ENCODE measurements around the gene SMARCA1. TPM values are rescaled to one million over a fixed set of nuclear protein-coding genes. Genes with fewer than 3 reads are reported as not detected.

The SMARCA1 gene
- total and polyA plus RNA-seq, 10 of the 15 experiments (the other 5 are each of a cell fraction or from before 2014, with no cell fraction given), result 0.02 to 0.31 (median 0.08) TPM; not detected in 3

- DNase-seq (ENCODE audit: low read depth, low spot score) (no peak), ATAC-seq (peak; percentile 72), FAIRE-seq (no peak)
- Histone ChIP-seq H3K27me3 (replicated peaks in 1 of 2; ENCODE audit: control insufficient read depth in 2 of 2, insufficient read depth in 2 of 2, low read length in 1 of 2) (no peaks in the 10 kb centered on the region), H3K9ac (ENCODE audit: control insufficient read depth, insufficient read depth, low read length) (no peak overlapping the region), H3K4me3 (no peak overlapping the region), H3K36me3 (ENCODE audit: control insufficient read depth in 2 of 2, insufficient read depth in 2 of 2, low read length in 1 of 2) (no peaks in the 10 kb centered on the region), H2AFZ (ENCODE audit: control insufficient read depth, low read depth, low read length) (no peak overlapping the region), H3K27ac (ENCODE audit: control insufficient read depth, insufficient read depth) (no peak overlapping the region), H3K9me3 (replicated peaks; ENCODE audit: control insufficient read depth, insufficient read depth, low read length) (no peaks in the 10 kb centered on the region), H3K4me1 (ENCODE audit: control insufficient read depth, insufficient read depth, low read length) (no peaks in the 10 kb centered on the region), H3K4me2 (ENCODE audit: control insufficient read depth, insufficient read depth) (no peak overlapping the region), H4K20me1 (ENCODE audit: control insufficient read depth, insufficient read depth) (no peaks in the 10 kb centered on the region), H3K79me2 (ENCODE audit: control insufficient read depth, insufficient read depth, low read length) (no peaks in the 10 kb centered on the region)
- no TSS peak for BruUV-seq (replicated peaks)
- peak in 2 of 3 experiments; percentile 11 to 24; a peak in 2 of 6 replicates for TF ChIP-seq CTCF (IDR thresholded peaks at IDR 0.05 in 2 of 3, conservative IDR thresholded peaks at IDR 0.05 in 1 of 3; ENCODE audit: control insufficient read depth in 2 of 3, extremely low read depth in 1 of 3, insufficient read depth in 1 of 3, low read depth in 3 of 3, low read length in 3 of 3)
- no peak for TF ChIP-seq GABPA (IDR thresholded peaks at IDR 0.05; ENCODE audit: low read depth)
- WGBS (ENCODE audit: insufficient coverage, insufficient replicate concordance, low lambda C conversion rate, missing lambda C conversion rate), result 0% methylated on average over 1 of the region's 1 CpG
- CTCF ChIA-PET, result no interaction called here
- POLR2A ChIA-PET, result no interaction called here
- RAD21 ChIA-PET (ENCODE audit: unreplicated experiment), result no interaction called here
- in situ Hi-C loops (cut with MboI) (no loop called here), intact Hi-C loops (cut with micrococcal nuclease; ENCODE audit: unreplicated experiment) (no loop called here)
- SMC1A ChIA-PET (ENCODE audit: uncharacterized antibody, unreplicated experiment), result no interaction called here
Measured at GRCh38 chrX:129427267-129427666, 96.0 kb downstream of the SMARCA1 start.

GRCh38 chrX:129423191-129423590 is 100.1 kb downstream of the SMARCA1 start:
- ATAC-seq (no peak), FAIRE-seq (no peak), DNase-seq (ENCODE audit: low read depth, low spot score) (no peak)
- ChIA-PET POLR2A (no interaction called here), CTCF (no interaction called here), RAD21 (ENCODE audit: unreplicated experiment) (no interaction called here), SMC1A (ENCODE audit: uncharacterized antibody, unreplicated experiment) (no interaction called here)
- H4K20me1 ChIP-seq (ENCODE audit: control insufficient read depth, insufficient read depth), result no peaks in the 10 kb centered on the region
- no peaks in the 10 kb centered on the region for H3K9me3 ChIP-seq (replicated peaks; ENCODE audit: control insufficient read depth, insufficient read depth, low read length)
- H3K36me3 ChIP-seq (ENCODE audit: control insufficient read depth in 2 of 2, insufficient read depth in 2 of 2, low read length in 1 of 2), result no peaks in the 10 kb centered on the region
- H3K4me3 ChIP-seq, result no peak overlapping the region
- no TSS peak for BruUV-seq (replicated peaks)
- no peaks in the 10 kb centered on the region for H3K79me2 ChIP-seq (ENCODE audit: control insufficient read depth, insufficient read depth, low read length)
- intact Hi-C loops (cut with micrococcal nuclease; ENCODE audit: unreplicated experiment) (no loop called here), in situ Hi-C loops (cut with MboI) (no loop called here)
- TF ChIP-seq POLR2A (IDR thresholded peaks at IDR 0.05; ENCODE audit: low read depth, low read length), result no peak
- TF ChIP-seq SIN3A (IDR thresholded peaks at IDR 0.05; ENCODE audit: low read depth, low read length), result no peak
- TF ChIP-seq BACH1 (IDR thresholded peaks at IDR 0.05; ENCODE audit: borderline replicate concordance), result no peak
- no peak for TF ChIP-seq ESRRA (IDR thresholded peaks at IDR 0.05; ENCODE audit: low read length)
- no peak for TF ChIP-seq E2F8 (IDR thresholded peaks at IDR 0.05; ENCODE audit: low read depth, partially characterized antibody)
- H3K4me1 ChIP-seq (ENCODE audit: control insufficient read depth, insufficient read depth, low read length), result no peaks in the 10 kb centered on the region
- 23% methylated on average over 4 of the region's 4 CpGs for WGBS (ENCODE audit: insufficient coverage, insufficient replicate concordance, low lambda C conversion rate, missing lambda C conversion rate)
- no peak overlapping the region for H3K4me2 ChIP-seq (ENCODE audit: control insufficient read depth, insufficient read depth)
- H3K9ac ChIP-seq (ENCODE audit: control insufficient read depth, insufficient read depth, low read length), result no peak overlapping the region
- no peaks in the 10 kb centered on the region for H3K27me3 ChIP-seq (replicated peaks in 1 of 2; ENCODE audit: control insufficient read depth in 2 of 2, insufficient read depth in 2 of 2, low read length in 1 of 2)
- H2AFZ ChIP-seq (ENCODE audit: control insufficient read depth, low read depth, low read length), result no peak overlapping the region
- H3K27ac ChIP-seq (ENCODE audit: control insufficient read depth, insufficient read depth), result no peak overlapping the region

All from GM12878 (cell line).